ENCODE results near the gene CMTM3. TPM values are rescaled to one million over a fixed set of nuclear protein-coding genes. Genes with fewer than 3 reads are reported as not detected.
"Not testable (repeated sequence)": the region's sequence is repeated elsewhere in the genome, so short reads cannot be mapped to it uniquely, and the experiment has no call there.

Gene CMTM3
- total and polyA plus RNA-seq, 5 donors from 2014 or later: 83.1 to 127 (median 123) TPM

DNA sequence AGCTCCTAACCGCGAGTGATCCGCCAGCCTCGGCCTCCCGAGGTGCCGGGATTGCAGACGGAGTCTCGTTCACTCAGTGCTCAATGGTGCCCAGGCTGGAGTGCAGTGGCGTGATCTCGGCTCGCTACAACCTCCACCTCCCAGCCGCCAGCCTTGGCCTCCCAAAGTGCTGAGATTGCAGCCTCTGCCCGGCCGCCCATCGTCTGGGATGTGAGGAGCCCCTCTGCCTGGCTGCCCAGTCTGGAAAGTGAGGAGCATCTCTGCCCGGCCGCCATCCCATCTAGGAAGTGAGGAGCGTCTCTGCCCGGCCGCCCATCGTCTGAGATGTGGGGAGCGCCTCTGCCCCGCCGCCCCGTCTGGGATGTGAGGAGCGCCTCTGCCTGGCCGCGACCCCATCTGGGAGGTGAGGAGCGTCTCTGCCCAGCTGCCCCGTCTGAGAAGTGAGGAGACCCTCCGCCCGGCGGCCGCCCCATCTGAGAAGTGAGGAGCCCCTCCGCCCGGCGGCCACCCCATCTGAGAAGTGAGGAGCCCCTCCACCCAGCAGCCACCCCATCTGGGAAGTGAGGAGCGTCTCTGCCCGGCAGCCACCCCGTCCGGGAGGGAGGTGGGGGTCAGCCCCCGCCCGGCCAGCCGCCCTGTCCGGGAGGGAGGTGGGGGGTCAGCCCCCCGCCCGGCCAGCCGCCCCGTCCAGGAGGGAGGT, 26.2 kb downstream of the CMTM3 start:
- not testable (repeated sequence) for H3K27me3 ChIP-seq (ENCODE audit: control insufficient read depth, insufficient read depth, low read length); H3K27ac ChIP-seq (ENCODE audit: insufficient read depth, low read length, poor library complexity, severe bottlenecking); H3K36me3 Mint-ChIP-seq; ATAC-seq (ENCODE audit: low read depth in 2 of 2); DNase-seq; H3K27ac Mint-ChIP-seq; H3K9me3 ChIP-seq (ENCODE audit: control insufficient read depth in 2 of 2, low read length in 2 of 2); H3K4me1 Mint-ChIP-seq; H3K27me3 Mint-ChIP-seq; H3K36me3 ChIP-seq (ENCODE audit: control insufficient read depth, insufficient read depth, low read length); H3K4me3 ChIP-seq (ENCODE audit: low read depth, low read length); H3K9me3 Mint-ChIP-seq; H3K4me3 Mint-ChIP-seq; H3K4me1 ChIP-seq (ENCODE audit: control insufficient read depth, insufficient read depth, low read length, poor library complexity, severe bottlenecking)

- H3K4me3 ChIP-seq (ENCODE audit: low read depth, low read length); DNase-seq; H3K9me3 ChIP-seq (ENCODE audit: control insufficient read depth in 2 of 2, low read length in 2 of 2); H3K27me3 Mint-ChIP-seq; H3K4me1 ChIP-seq (ENCODE audit: control insufficient read depth, insufficient read depth, low read length, poor library complexity, severe bottlenecking); H3K27ac Mint-ChIP-seq; H3K9me3 Mint-ChIP-seq; H3K36me3 ChIP-seq (ENCODE audit: control insufficient read depth, insufficient read depth, low read length); H3K36me3 Mint-ChIP-seq; H3K27ac ChIP-seq (ENCODE audit: insufficient read depth, low read length, poor library complexity, severe bottlenecking); H3K27me3 ChIP-seq (ENCODE audit: control insufficient read depth, insufficient read depth, low read length); ATAC-seq (ENCODE audit: low read depth in 2 of 2); H3K4me1 Mint-ChIP-seq; H3K4me3 Mint-ChIP-seq: not testable (repeated sequence)
Observed at GRCh38 chr16:66631558-66631957, 27.1 kb downstream of the CMTM3 start.

DNA sequence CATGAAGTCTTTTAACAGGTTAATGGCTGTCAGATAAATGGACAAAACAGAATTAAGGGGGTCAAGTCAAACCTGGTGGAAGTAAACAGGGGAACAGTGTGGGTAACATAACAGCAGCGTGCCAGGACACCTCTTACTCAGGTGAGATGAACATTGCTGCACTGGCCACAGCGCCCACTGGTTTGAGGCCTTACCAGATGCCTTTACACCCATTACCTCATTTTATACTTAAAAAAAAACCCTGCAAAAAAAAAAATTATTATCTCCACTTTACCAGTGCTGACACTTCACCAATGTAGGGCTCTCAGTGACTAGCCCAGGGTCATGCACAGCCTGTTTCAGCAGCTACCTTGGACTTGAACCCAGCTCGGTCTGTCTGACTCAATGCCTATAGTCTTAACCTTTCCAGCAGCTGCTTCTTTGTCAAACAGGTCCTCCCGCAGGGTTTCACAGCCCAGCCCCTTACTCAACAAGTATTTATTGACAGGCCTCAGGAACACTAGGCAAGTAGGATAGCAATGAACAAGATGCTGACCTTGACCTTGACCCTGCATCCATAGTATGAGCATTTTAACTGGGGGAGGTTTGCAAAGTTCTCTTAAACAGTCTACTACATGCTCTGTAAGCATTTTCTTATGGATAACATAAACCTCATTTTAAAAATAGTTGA, 30.2 kb downstream of the CMTM3 start:
- Histone ChIP-seq H3K27me3 (ENCODE audit: control insufficient read depth, insufficient read depth, low read length) (no peaks in the 10 kb centered on the region), H3K9me3 (ENCODE audit: control insufficient read depth in 2 of 2, low read length in 2 of 2) (no peaks in the 10 kb centered on the region), H3K27ac (ENCODE audit: insufficient read depth, low read length, poor library complexity, severe bottlenecking) (no peak overlapping the region), H3K4me3 (ENCODE audit: low read depth, low read length) (no peak overlapping the region), H3K4me1 (ENCODE audit: control insufficient read depth, insufficient read depth, low read length, poor library complexity, severe bottlenecking) (no peaks in the 10 kb centered on the region), H3K36me3 (ENCODE audit: control insufficient read depth, insufficient read depth, low read length) (no peaks in the 10 kb centered on the region)
- H3K27ac Mint-ChIP-seq: no peak overlapping the region
- DNase-seq (no peak), ATAC-seq (ENCODE audit: low read depth in 2 of 2) (no peak)
- no peaks in the 10 kb centered on the region for H3K36me3 Mint-ChIP-seq
- peaks cover 7% of the 10 kb centered on the region for H3K27me3 Mint-ChIP-seq
- H3K9me3 Mint-ChIP-seq: no peaks in the 10 kb centered on the region
- peaks cover 0 to 2% (median 0%) of the 10 kb centered on the region in 4 donors for H3K4me1 Mint-ChIP-seq
- H3K4me3 Mint-ChIP-seq: no peak overlapping the region

DNA sequence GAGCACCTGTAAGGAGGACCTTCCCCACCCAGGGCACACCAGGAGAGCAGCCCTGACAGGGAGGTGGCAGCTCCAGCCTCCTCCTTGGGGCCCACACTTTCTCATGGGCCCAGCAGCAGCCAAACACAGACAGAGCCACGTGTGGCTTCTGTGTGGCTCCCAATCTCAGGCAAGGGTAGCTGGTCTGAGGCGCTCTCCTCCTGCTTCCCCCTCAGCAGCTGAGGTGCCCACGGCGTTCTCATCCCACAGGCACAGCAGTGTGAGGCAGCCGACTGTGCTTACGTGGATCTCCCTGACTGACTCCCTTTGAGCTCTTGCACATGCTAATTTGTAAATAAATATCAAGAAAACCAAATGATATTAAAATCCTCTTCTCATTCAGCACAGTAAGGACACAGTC, 30.9 kb downstream of the CMTM3 start:
- peaks cover 7% of the 10 kb centered on the region for H3K27me3 Mint-ChIP-seq

DNA sequence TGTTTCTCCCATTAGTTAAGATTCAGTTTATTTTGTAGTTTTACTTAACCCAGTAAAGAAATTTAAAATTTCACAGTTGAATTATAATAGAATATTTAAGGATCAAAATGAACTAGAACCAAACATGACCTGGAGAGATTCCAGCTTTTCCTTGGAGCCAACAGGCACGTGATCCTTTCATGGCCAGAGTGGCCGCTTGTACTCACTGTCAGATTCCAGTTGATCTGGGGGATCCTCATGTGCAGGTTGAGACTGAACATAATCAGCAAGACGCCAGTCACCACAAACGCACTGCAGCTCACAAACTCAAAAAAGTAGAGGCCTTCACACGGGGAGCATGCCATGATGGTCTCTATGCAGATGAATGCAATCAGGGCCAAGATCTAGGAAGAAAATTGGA, 31.7 kb downstream of the CMTM3 start:
- Histone ChIP-seq H3K4me1 (ENCODE audit: control insufficient read depth, insufficient read depth, low read length, poor library complexity, severe bottlenecking) (no peaks in the 10 kb centered on the region), H3K4me3 (ENCODE audit: low read depth, low read length) (no peak overlapping the region), H3K36me3 (ENCODE audit: control insufficient read depth, insufficient read depth, low read length) (no peaks in the 10 kb centered on the region), H3K9me3 (ENCODE audit: control insufficient read depth in 2 of 2, low read length in 2 of 2) (no peaks in the 10 kb centered on the region), H3K27ac (ENCODE audit: insufficient read depth, low read length, poor library complexity, severe bottlenecking) (no peak overlapping the region), H3K27me3 (ENCODE audit: control insufficient read depth, insufficient read depth, low read length) (no peaks in the 10 kb centered on the region)
- H3K27me3 Mint-ChIP-seq: peaks cover 7% of the 10 kb centered on the region
- H3K4me1 Mint-ChIP-seq: peaks cover 0 to 2% (median 0%) of the 10 kb centered on the region in 4 donors
- H3K9me3 Mint-ChIP-seq: no peaks in the 10 kb centered on the region
- no peak for DNase-seq
- no peak overlapping the region for H3K27ac Mint-ChIP-seq
- ATAC-seq (ENCODE audit: low read depth in 2 of 2): no peak
- no peaks in the 10 kb centered on the region for H3K36me3 Mint-ChIP-seq
- H3K4me3 Mint-ChIP-seq: no peak overlapping the region

More for the DNA sequence above, 30.9 kb downstream of the CMTM3 start:
- Mint-ChIP-seq H3K27ac (no peak overlapping the region), H3K4me1 (peaks cover 0 to 2% (median 0%) of the 10 kb centered on the region in 4 donors), H3K9me3 (no peaks in the 10 kb centered on the region), H3K4me3 (no peak overlapping the region), H3K36me3 (no peaks in the 10 kb centered on the region)
- no peaks in the 10 kb centered on the region for H3K9me3 ChIP-seq (ENCODE audit: control insufficient read depth in 2 of 2, low read length in 2 of 2)
- H3K4me1 ChIP-seq (ENCODE audit: control insufficient read depth, insufficient read depth, low read length, poor library complexity, severe bottlenecking): no peaks in the 10 kb centered on the region
- ATAC-seq (ENCODE audit: low read depth in 2 of 2) (no peak), DNase-seq (no peak)
- no peak overlapping the region for H3K4me3 ChIP-seq (ENCODE audit: low read depth, low read length)
- no peak overlapping the region for H3K27ac ChIP-seq (ENCODE audit: insufficient read depth, low read length, poor library complexity, severe bottlenecking)
- no peaks in the 10 kb centered on the region for H3K27me3 ChIP-seq (ENCODE audit: control insufficient read depth, insufficient read depth, low read length)
- H3K36me3 ChIP-seq (ENCODE audit: control insufficient read depth, insufficient read depth, low read length): no peaks in the 10 kb centered on the region

DNA sequence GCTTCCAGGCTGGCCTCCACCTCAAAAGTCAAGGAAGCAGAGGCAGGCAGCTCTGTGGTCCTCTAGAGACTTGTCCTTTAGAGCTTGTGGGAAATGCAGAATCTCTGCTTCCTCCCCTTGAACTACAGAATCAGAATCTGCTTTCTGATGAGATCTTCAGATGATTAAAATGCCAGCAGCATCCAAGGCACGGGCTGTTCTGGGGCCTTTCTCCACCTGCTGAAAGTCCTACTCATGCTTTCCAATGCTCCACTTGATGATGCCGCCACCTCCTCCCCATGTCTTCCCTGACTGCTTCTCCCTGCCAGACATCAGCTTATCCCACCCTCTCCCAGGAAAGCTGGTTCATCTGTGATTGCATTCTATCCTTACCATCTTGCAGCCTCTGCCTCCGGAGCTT, 33.3 kb downstream of the CMTM3 start:
- Histone ChIP-seq H3K9me3 (ENCODE audit: control insufficient read depth in 2 of 2, low read length in 2 of 2) (no peaks in the 10 kb centered on the region), H3K36me3 (ENCODE audit: control insufficient read depth, insufficient read depth, low read length) (no peaks in the 10 kb centered on the region), H3K4me3 (ENCODE audit: low read depth, low read length) (no peak overlapping the region), H3K27me3 (ENCODE audit: control insufficient read depth, insufficient read depth, low read length) (no peaks in the 10 kb centered on the region), H3K4me1 (ENCODE audit: control insufficient read depth, insufficient read depth, low read length, poor library complexity, severe bottlenecking) (no peaks in the 10 kb centered on the region), H3K27ac (ENCODE audit: insufficient read depth, low read length, poor library complexity, severe bottlenecking) (no peak overlapping the region)
- no peak for ATAC-seq (ENCODE audit: low read depth in 2 of 2)
- no peaks in the 10 kb centered on the region for H3K36me3 Mint-ChIP-seq
- no peaks in the 10 kb centered on the region for H3K9me3 Mint-ChIP-seq
- DNase-seq: no peak
- peaks cover 0 to 2% (median 0%) of the 10 kb centered on the region in 4 donors for H3K4me1 Mint-ChIP-seq
- peaks cover 14% of the 10 kb centered on the region for H3K27me3 Mint-ChIP-seq
- H3K4me3 Mint-ChIP-seq: no peak overlapping the region
- H3K27ac Mint-ChIP-seq: no peak overlapping the region

- H3K9me3 ChIP-seq (ENCODE audit: control insufficient read depth in 2 of 2, low read length in 2 of 2): no peaks in the 10 kb centered on the region
- H3K27me3 ChIP-seq (ENCODE audit: control insufficient read depth, insufficient read depth, low read length): no peaks in the 10 kb centered on the region
- ATAC-seq (ENCODE audit: low read depth in 2 of 2) (no peak), DNase-seq (no peak)
- H3K27ac Mint-ChIP-seq: no peak overlapping the region
- no peak overlapping the region for H3K4me3 ChIP-seq (ENCODE audit: low read depth, low read length)
- H3K27ac ChIP-seq (ENCODE audit: insufficient read depth, low read length, poor library complexity, severe bottlenecking): no peak overlapping the region
- H3K36me3 ChIP-seq (ENCODE audit: control insufficient read depth, insufficient read depth, low read length): no peaks in the 10 kb centered on the region
- peaks cover 14% of the 10 kb centered on the region for H3K27me3 Mint-ChIP-seq
- peaks cover 0 to 2% (median 0%) of the 10 kb centered on the region in 4 donors for H3K4me1 Mint-ChIP-seq
- no peak overlapping the region for H3K4me3 Mint-ChIP-seq
- no peaks in the 10 kb centered on the region for H3K4me1 ChIP-seq (ENCODE audit: control insufficient read depth, insufficient read depth, low read length, poor library complexity, severe bottlenecking)
- H3K9me3 Mint-ChIP-seq: no peaks in the 10 kb centered on the region
- H3K36me3 Mint-ChIP-seq: no peaks in the 10 kb centered on the region
Observed at GRCh38 chr16:66639091-66639885, 34.8 kb downstream of the CMTM3 start.

Measured in CD4-positive, CD25-positive, alpha-beta regulatory T cell (primary cell).